Measurements from ENCODE around the gene TEX51.

DNA sequence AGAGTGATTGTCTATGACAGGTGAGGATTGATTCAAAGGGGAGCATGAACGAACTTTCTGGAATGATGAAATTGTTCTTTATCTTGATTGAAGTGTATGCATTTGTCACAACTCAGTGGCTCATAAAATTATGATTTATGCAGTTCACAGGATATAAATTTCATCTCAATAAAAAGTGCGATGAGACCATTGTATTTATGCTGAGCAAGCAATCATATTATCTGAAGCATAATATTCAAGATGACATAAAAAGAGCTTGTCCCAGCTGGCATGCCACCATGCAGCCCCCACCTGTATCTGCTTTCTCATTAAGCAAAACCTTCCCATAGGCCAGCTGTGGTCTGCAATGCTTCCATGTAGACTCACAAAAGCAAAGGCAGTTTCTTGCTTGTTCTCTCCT, 49.6 kb upstream of the TEX51 start:
- TF ChIP-seq ZNF274 (IDR thresholded peaks at IDR 0.05; ENCODE audit: low read depth, low read length) = no peak
- TF ChIP-seq SUZ12 (IDR thresholded peaks at IDR 0.05; ENCODE audit: extremely low read depth, insufficient read depth, insufficient read length) = no peak
- no peak for TF ChIP-seq YY1 (IDR thresholded peaks at IDR 0.05; ENCODE audit: insufficient read depth, insufficient read length)

All from NT2/D1 (cell line).